ENCODE measurements around the gene BTBD2. TPM values are rescaled to one million over a fixed set of nuclear protein-coding genes. Genes with fewer than 3 reads are reported as not detected.

The BTBD2 gene
- total and polyA plus RNA-seq, 2 of the 13 experiments (the other 11 are each of a cell fraction or from before 2014, with no cell fraction given): 28.1 to 45.3 TPM

- TF ChIP-seq ZBTB40 (IDR thresholded peaks at IDR 0.05): no peak
- no peak; the same call in 1 of the 2 replicates for TF ChIP-seq ZBTB40 (CRISPR knock-in tag; IDR thresholded peaks at IDR 0.05)
- no peak for TF ChIP-seq KLF9 (CRISPR knock-in tag; IDR thresholded peaks at IDR 0.05; ENCODE audit: low read depth)
- TF ChIP-seq PBX2 (CRISPR knock-in tag; IDR thresholded peaks at IDR 0.05): no peak
- TF ChIP-seq KMT2B (CRISPR knock-in tag; IDR thresholded peaks at IDR 0.05): no peak; the same call in 1 of the 2 replicates
- TF ChIP-seq ZNF615 (CRISPR knock-in tag; IDR thresholded peaks at IDR 0.05; ENCODE audit: borderline replicate concordance): no peak
- TF ChIP-seq TFAP4 (IDR thresholded peaks at IDR 0.05; ENCODE audit: borderline replicate concordance, low read depth): peak; percentile 40; the same call in 1 of the 2 replicates
- no peak for TF ChIP-seq MAFK (conservative IDR thresholded peaks at IDR 0.05 in 1 of 2, IDR thresholded peaks at IDR 0.05 in 1 of 2; ENCODE audit: low read length in 2 of 2)
- TF ChIP-seq CBX5 (CRISPR knock-in tag; IDR thresholded peaks at IDR 0.05; ENCODE audit: borderline replicate concordance): no peak
- no peak for TF ChIP-seq MXD1 (CRISPR knock-in tag; IDR thresholded peaks at IDR 0.05)
- TF ChIP-seq SRSF9 (IDR thresholded peaks at IDR 0.05; ENCODE audit: borderline replicate concordance, insufficient read depth, low read depth, low read length, poor library complexity, severe bottlenecking): no peak
- TF ChIP-seq ZFP90 (CRISPR knock-in tag; IDR thresholded peaks at IDR 0.05; ENCODE audit: borderline replicate concordance): peak; percentile 81; the same call in 1 of the 2 replicates
- TF ChIP-seq NFYC (CRISPR knock-in tag; IDR thresholded peaks at IDR 0.05): no peak
- TF ChIP-seq ZMAT5 (CRISPR knock-in tag; IDR thresholded peaks at IDR 0.05; ENCODE audit: borderline replicate concordance, low read depth): no peak
- no peak for TF ChIP-seq EEA1 (CRISPR knock-in tag; IDR thresholded peaks at IDR 0.05; ENCODE audit: borderline replicate concordance)
Observed at GRCh38 chr19:1942078-1942933, 73.2 kb downstream of the BTBD2 start (continued).

All from HepG2 (cell line).